K562 (cell line): ENCODE measurements around the gene ASPHD1. TPM values are rescaled to one million over a fixed set of nuclear protein-coding genes. Genes with fewer than 3 reads are reported as not detected.
A peak's percentile ranks its signal among the peaks of the same experiment; 100 is the strongest.

Source experiments
- BMI1 ChIP-seq: fragments of 150-350 bp; IDR thresholded peaks from 2 replicates; pipeline ENCODE4 v1.6.1; 2014; ENCODE audit warnings: low read length
- KAT8 ChIP-seq: fragments of 450-650 bp; IDR thresholded peaks from 2 replicates; pipeline ENCODE4 v1.6.1; 2016; ENCODE audit warnings: low read depth, mild to moderate bottlenecking
- KDM4B ChIP-seq, 2 experiments: fragments of 450-650 bp in 1 of 2; sonication (generic) in 1 of 2; IDR thresholded peaks; 2 replicates each; pipeline ENCODE4 v1.6.1; 2016 to 2017; ENCODE audit warnings: borderline replicate concordance in 2 of 2, antibody characterized with exemption in 1 of 2, low read depth in 1 of 2, mild to moderate bottlenecking in 1 of 2
- MTF1 ChIP-seq: fragments of 250-450 bp; sonication (Bioruptor Pico); IDR thresholded peaks from 2 replicates; pipeline ENCODE4 v1.9.0; 2021; ENCODE audit warnings: moderate library complexity, mild to moderate bottlenecking, inconsistent platforms, borderline replicate concordance
- SREBF2 ChIP-seq: sonication (generic); formaldehyde crosslinking; IDR thresholded peaks from 2 replicates; pipeline ENCODE4 v1.4.0; 2020; ENCODE audit warnings: mild to moderate bottlenecking, missing genetic modification reagents
- STAG1 ChIP-seq: sonication (generic); formaldehyde crosslinking; IDR thresholded peaks from 2 replicates; pipeline ENCODE4 v1.5.0; 2020; ENCODE audit warnings: missing genetic modification reagents, borderline replicate concordance
- ZFX ChIP-seq: sonication (generic); formaldehyde crosslinking; IDR thresholded peaks from 2 replicates; pipeline ENCODE4 v1.8.0; 2022; ENCODE audit warnings: mild to moderate bottlenecking, missing genetic modification reagents, moderate library complexity
- polyA plus RNA-seq, 8 experiments: library from polyadenylated mRNA; depleted of rRNA in 4 of 8; stranded (reverse) in 5 of 8; unstranded in 3 of 8; fragments of >200 nt; fragmentation: Nextera tagmentation in 2 of 8; fragmentation: Illumina TruSeq in 1 of 8; extraction: Ambion mirVana in 2 of 8; extraction: Trizol in 1 of 8; gene quantifications; 2 replicates each; pipeline versions ENCODE4 v1.2.1 to v1.2.3, GENCODE V29; 2011 to 2014; ENCODE audit warnings: inconsistent platforms in 1 of 8, missing spikeins in 1 of 8
- total RNA-seq, 7 experiments: library from RNA; depleted of rRNA in 6 of 7; stranded (reverse); fragments of >200 nt in 6 of 7; fragmentation: Illumina TruSeq in 2 of 7; extraction: Trizol in 2 of 7; gene quantifications; 2 replicates each; pipeline versions ENCODE4 v1.2.1 to v1.2.3, GENCODE V29; 2011 to 2021; ENCODE audit warnings: low replicate concordance in 1 of 7
- TF ChIP-seq, protein P1 (sequence below): fragments of 200-600 bp; sonication (generic); IDR thresholded peaks from one replicate; pipeline ENCODE4 v1.6.1; 2012; ENCODE audit warnings: mild to moderate bottlenecking, low read depth, low read length, inconsistent platforms
- TF ChIP-seq, protein P2 (sequence below): sonication (generic); formaldehyde crosslinking; IDR thresholded peaks from 2 replicates; pipeline ENCODE4 v1.8.0; 2022; ENCODE audit warnings: mild to moderate bottlenecking, missing genetic modification reagents
- TF ChIP-seq, protein P3 (sequence below), 2 experiments: fragments of 450-650 bp; IDR thresholded peaks; 2 replicates each; pipeline ENCODE4 v1.6.1; 2016

Gene ASPHD1
- total and polyA plus RNA-seq, 9 of the 15 experiments (the other 6 are each of a cell fraction or from before 2014, with no cell fraction given): 0.03 to 0.70 (median 0.24) TPM; not detected in 5

DNA sequence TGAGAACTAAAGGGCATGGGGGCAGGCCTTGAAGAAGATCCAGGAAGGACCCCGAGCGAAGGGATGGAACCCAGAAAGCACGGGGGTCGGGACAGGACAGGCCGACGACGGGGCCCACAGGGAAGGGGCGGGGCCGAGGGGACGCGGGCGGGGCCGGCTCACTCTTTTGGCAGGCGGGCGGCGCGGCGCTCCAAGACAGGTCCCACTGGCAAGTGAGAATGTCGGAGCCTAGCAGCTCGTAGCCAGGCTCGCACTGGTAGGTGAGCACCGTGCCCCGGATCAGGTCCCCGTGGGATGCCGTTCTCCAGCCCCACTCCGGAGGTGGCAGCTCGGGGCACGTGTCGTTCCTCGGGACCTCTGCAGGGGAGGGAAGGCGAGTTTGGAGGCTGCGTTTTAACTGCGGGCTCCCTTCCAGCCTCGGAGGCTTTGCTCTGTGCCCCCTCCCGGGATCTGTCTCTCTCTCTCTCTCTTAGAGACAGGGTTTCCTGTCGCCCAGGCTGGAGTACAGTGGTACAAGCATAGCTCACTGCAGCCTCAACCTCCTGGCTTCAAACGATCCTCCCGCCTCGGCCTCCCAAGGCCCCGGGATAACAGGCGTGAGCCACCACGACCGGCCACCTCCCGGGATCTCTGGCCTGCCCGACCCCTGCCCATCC is 23.6 kb upstream of the ASPHD1 start (continued):
- TF ChIP-seq, protein P1, sequence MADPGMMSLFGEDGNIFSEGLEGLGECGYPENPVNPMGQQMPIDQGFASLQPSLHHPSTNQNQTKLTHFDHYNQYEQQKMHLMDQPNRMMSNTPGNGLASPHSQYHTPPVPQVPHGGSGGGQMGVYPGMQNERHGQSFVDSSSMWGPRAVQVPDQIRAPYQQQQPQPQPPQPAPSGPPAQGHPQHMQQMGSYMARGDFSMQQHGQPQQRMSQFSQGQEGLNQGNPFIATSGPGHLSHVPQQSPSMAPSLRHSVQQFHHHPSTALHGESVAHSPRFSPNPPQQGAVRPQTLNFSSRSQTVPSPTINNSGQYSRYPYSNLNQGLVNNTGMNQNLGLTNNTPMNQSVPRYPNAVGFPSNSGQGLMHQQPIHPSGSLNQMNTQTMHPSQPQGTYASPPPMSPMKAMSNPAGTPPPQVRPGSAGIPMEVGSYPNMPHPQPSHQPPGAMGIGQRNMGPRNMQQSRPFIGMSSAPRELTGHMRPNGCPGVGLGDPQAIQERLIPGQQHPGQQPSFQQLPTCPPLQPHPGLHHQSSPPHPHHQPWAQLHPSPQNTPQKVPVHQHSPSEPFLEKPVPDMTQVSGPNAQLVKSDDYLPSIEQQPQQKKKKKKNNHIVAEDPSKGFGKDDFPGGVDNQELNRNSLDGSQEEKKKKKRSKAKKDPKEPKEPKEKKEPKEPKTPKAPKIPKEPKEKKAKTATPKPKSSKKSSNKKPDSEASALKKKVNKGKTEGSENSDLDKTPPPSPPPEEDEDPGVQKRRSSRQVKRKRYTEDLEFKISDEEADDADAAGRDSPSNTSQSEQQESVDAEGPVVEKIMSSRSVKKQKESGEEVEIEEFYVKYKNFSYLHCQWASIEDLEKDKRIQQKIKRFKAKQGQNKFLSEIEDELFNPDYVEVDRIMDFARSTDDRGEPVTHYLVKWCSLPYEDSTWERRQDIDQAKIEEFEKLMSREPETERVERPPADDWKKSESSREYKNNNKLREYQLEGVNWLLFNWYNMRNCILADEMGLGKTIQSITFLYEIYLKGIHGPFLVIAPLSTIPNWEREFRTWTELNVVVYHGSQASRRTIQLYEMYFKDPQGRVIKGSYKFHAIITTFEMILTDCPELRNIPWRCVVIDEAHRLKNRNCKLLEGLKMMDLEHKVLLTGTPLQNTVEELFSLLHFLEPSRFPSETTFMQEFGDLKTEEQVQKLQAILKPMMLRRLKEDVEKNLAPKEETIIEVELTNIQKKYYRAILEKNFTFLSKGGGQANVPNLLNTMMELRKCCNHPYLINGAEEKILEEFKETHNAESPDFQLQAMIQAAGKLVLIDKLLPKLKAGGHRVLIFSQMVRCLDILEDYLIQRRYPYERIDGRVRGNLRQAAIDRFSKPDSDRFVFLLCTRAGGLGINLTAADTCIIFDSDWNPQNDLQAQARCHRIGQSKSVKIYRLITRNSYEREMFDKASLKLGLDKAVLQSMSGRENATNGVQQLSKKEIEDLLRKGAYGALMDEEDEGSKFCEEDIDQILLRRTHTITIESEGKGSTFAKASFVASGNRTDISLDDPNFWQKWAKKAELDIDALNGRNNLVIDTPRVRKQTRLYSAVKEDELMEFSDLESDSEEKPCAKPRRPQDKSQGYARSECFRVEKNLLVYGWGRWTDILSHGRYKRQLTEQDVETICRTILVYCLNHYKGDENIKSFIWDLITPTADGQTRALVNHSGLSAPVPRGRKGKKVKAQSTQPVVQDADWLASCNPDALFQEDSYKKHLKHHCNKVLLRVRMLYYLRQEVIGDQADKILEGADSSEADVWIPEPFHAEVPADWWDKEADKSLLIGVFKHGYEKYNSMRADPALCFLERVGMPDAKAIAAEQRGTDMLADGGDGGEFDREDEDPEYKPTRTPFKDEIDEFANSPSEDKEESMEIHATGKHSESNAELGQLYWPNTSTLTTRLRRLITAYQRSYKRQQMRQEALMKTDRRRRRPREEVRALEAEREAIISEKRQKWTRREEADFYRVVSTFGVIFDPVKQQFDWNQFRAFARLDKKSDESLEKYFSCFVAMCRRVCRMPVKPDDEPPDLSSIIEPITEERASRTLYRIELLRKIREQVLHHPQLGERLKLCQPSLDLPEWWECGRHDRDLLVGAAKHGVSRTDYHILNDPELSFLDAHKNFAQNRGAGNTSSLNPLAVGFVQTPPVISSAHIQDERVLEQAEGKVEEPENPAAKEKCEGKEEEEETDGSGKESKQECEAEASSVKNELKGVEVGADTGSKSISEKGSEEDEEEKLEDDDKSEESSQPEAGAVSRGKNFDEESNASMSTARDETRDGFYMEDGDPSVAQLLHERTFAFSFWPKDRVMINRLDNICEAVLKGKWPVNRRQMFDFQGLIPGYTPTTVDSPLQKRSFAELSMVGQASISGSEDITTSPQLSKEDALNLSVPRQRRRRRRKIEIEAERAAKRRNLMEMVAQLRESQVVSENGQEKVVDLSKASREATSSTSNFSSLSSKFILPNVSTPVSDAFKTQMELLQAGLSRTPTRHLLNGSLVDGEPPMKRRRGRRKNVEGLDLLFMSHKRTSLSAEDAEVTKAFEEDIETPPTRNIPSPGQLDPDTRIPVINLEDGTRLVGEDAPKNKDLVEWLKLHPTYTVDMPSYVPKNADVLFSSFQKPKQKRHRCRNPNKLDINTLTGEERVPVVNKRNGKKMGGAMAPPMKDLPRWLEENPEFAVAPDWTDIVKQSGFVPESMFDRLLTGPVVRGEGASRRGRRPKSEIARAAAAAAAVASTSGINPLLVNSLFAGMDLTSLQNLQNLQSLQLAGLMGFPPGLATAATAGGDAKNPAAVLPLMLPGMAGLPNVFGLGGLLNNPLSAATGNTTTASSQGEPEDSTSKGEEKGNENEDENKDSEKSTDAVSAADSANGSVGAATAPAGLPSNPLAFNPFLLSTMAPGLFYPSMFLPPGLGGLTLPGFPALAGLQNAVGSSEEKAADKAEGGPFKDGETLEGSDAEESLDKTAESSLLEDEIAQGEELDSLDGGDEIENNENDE: no peak
- no peak for TF ChIP-seq KAT8
- TF ChIP-seq, protein P2, sequence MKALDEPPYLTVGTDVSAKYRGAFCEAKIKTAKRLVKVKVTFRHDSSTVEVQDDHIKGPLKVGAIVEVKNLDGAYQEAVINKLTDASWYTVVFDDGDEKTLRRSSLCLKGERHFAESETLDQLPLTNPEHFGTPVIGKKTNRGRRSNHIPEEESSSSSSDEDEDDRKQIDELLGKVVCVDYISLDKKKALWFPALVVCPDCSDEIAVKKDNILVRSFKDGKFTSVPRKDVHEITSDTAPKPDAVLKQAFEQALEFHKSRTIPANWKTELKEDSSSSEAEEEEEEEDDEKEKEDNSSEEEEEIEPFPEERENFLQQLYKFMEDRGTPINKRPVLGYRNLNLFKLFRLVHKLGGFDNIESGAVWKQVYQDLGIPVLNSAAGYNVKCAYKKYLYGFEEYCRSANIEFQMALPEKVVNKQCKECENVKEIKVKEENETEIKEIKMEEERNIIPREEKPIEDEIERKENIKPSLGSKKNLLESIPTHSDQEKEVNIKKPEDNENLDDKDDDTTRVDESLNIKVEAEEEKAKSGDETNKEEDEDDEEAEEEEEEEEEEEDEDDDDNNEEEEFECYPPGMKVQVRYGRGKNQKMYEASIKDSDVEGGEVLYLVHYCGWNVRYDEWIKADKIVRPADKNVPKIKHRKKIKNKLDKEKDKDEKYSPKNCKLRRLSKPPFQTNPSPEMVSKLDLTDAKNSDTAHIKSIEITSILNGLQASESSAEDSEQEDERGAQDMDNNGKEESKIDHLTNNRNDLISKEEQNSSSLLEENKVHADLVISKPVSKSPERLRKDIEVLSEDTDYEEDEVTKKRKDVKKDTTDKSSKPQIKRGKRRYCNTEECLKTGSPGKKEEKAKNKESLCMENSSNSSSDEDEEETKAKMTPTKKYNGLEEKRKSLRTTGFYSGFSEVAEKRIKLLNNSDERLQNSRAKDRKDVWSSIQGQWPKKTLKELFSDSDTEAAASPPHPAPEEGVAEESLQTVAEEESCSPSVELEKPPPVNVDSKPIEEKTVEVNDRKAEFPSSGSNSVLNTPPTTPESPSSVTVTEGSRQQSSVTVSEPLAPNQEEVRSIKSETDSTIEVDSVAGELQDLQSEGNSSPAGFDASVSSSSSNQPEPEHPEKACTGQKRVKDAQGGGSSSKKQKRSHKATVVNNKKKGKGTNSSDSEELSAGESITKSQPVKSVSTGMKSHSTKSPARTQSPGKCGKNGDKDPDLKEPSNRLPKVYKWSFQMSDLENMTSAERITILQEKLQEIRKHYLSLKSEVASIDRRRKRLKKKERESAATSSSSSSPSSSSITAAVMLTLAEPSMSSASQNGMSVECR (CRISPR knock-in tag): no peak
- TF ChIP-seq STAG1 (CRISPR knock-in tag): no peak
- TF ChIP-seq KDM4B (IDR thresholded peaks at IDR 0.05; ENCODE audit: borderline replicate concordance in 2 of 2, low read depth in 1 of 2): no peak
- TF ChIP-seq, protein P3, sequence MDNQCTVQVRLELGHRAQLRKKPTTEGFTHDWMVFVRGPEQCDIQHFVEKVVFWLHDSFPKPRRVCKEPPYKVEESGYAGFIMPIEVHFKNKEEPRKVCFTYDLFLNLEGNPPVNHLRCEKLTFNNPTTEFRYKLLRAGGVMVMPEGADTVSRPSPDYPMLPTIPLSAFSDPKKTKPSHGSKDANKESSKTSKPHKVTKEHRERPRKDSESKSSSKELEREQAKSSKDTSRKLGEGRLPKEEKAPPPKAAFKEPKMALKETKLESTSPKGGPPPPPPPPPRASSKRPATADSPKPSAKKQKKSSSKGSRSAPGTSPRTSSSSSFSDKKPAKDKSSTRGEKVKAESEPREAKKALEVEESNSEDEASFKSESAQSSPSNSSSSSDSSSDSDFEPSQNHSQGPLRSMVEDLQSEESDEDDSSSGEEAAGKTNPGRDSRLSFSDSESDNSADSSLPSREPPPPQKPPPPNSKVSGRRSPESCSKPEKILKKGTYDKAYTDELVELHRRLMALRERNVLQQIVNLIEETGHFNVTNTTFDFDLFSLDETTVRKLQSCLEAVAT (IDR thresholded peaks at IDR 0.05): no peak
- no peak for TF ChIP-seq SREBF2
- no peak for TF ChIP-seq MTF1 (CRISPR knock-in tag)
- TF ChIP-seq ZFX (CRISPR knock-in tag): peak; percentile 64; the same call in 1 of the 2 replicates
- no peak for TF ChIP-seq BMI1
